Common myeloid progenitor, CD34-positive (primary cell): Measurements from ENCODE around the gene GATA6. TPM values are rescaled to one million over a fixed set of nuclear protein-coding genes. Genes with fewer than 3 reads are reported as not detected.

Source experiments
- CTCF ChIA-PET: fragments of 350-600 bp; sonication (Branson Sonifier 250); formaldehyde crosslinking; loops from one replicate; lab custom pipeline; 2021; ENCODE audit warnings: antibody characterized with exemption; lab: Charles Lee
- POLR2A ChIA-PET: fragments of 350-600 bp; sonication (Branson Sonifier 250); formaldehyde crosslinking; loops from one replicate; lab custom pipeline; 2021; ENCODE audit warnings: antibody characterized with exemption; lab: Charles Lee
- DNase-seq, 3 donors: peaks; one replicate each; pipeline versions ENCODE4 v3.0.0 to v3.0.0-alpha.2; 2013
- H3K27ac ChIP-seq, 2 experiments: 1 replicate in 1 of 2; 2 replicates in 1 of 2; pipeline ENCODE4 v1.7.0; 2013; ENCODE audit warnings: inconsistent platforms in 2 of 2, low read length in 2 of 2, mild to moderate bottlenecking in 2 of 2, low read depth in 1 of 2, moderate library complexity in 1 of 2; ENCODE audit not compliant: severe bottlenecking in 2 of 2, insufficient read depth in 1 of 2, poor library complexity in 1 of 2
- H3K27me3 ChIP-seq, 5 experiments: replicated peaks in 2 of 5; 1 replicate in 3 of 5; 2 replicates in 2 of 5; pipeline versions ENCODE4 v1.6.1 to v1.7.0; 2013; ENCODE audit warnings: low read length in 4 of 5, mild to moderate bottlenecking in 2 of 5, moderate library complexity in 2 of 5, inconsistent platforms in 1 of 5; ENCODE audit not compliant: insufficient read depth in 5 of 5, control insufficient read depth in 4 of 5
- H3K36me3 ChIP-seq, 4 experiments: 1 replicate in 2 of 4; 2 replicates in 2 of 4; pipeline versions ENCODE4 v1.6.1 to v1.7.0; 2013; ENCODE audit warnings: low read length in 3 of 4, control low read depth in 1 of 4, mild to moderate bottlenecking in 1 of 4; ENCODE audit not compliant: control insufficient read depth in 4 of 4, insufficient read depth in 4 of 4
- H3K4me1 ChIP-seq, 4 experiments: 1 replicate in 3 of 4; 2 replicates in 1 of 4; pipeline versions ENCODE4 v1.6.1 to v1.7.1; 2013; ENCODE audit warnings: low read length in 3 of 4, mild to moderate bottlenecking in 3 of 4, control low read depth in 1 of 4, inconsistent platforms in 1 of 4, moderate library complexity in 1 of 4; ENCODE audit not compliant: control insufficient read depth in 4 of 4, insufficient read depth in 4 of 4; ENCODE audit errors: control extremely low read depth in 1 of 4
- H3K4me3 ChIP-seq, 7 experiments: 1 replicate in 4 of 7; 2 replicates in 3 of 7; pipeline versions ENCODE4 v1.5.1 to v1.7.0; 2013; ENCODE audit warnings: mild to moderate bottlenecking in 7 of 7, low read length in 6 of 7, moderate library complexity in 6 of 7, inconsistent platforms in 2 of 7, low read depth in 2 of 7, control low read depth in 1 of 7; ENCODE audit not compliant: insufficient read depth in 4 of 7, control insufficient read depth in 1 of 7; ENCODE audit errors: extremely low read depth in 1 of 7
- H3K9me3 ChIP-seq, 5 experiments: 1 replicate in 4 of 5; 2 replicates in 1 of 5; pipeline versions ENCODE4 v1.6.1 to v1.7.1; 2013; ENCODE audit warnings: low read length in 4 of 5, mild to moderate bottlenecking in 2 of 5, inconsistent platforms in 1 of 5, low read depth in 1 of 5, moderate library complexity in 1 of 5; ENCODE audit not compliant: control insufficient read depth in 4 of 5, insufficient read depth in 2 of 5; ENCODE audit errors: control extremely low read depth in 1 of 5
- WGBS: methylation state at CpG from one replicate; pipeline ENCODE4 v1.1.5; 2013; ENCODE audit not compliant: insufficient coverage; 5-methylcytosine and 5-hydroxymethylcytosine counted together
- polyA plus RNA-seq: library from polyadenylated mRNA; unstranded; fragments of 120-200 nt; gene quantifications from one replicate; pipeline ENCODE4 v1.2.1, GENCODE V29; 2013

The GATA6 gene
- 0.01 TPM for polyA plus RNA-seq

DNA sequence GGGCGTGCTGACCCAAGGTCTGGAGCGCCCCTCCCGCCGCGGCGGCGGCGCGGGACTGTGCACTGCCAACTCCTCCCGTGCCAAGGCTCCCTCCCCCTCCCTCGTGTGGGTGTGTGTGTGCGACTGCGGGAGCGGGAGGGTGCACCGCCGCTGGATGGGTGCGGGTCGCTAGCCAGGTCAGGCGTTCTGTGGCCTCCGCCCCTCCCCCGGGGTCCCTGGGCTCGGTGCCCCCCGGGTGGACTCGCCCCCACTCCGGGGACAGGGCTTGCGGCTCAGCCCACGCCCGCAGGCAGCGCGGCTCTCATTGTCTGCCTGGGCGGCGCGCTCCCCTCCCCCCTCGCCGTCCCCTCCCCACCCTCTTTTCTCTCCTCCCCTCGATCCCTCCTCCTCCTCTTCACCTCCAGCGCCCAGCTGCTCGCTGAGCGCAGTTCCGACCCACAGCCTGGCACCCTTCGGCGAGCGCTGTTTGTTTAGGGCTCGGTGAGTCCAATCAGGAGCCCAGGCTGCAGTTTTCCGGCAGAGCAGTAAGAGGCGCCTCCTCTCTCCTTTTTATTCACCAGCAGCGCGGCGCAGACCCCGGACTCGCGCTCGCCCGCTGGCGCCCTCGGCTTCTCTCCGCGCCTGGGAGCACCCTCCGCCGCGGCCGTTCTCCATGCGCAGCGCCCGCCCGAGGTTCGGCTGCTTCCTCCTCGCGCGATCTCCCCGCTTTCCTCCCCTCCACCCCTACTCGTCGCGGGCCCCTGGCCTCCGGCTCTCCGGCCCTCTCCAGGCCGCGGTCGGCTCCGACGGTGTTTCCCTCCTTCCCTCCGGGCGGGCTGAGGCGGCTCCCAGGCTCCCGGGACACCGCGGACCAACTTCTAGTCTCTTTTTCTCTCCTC, at the start of gene GATA6:
Gene GATA6, plus strand, starts transcription at position 579 of the 878 bp plus-strand sequence. CDS start 1,556 bp downstream, outside the sequence.
- H3K9me3 ChIP-seq: peaks cover 0 to 4% (median 0%) of the 10 kb centered on the region in 5 experiments
- H3K4me3 ChIP-seq: peak within 1 kb of the TSS; percentile 37 to 83 (median 71)
- no peak within 1 kb of the TSS for H3K27ac ChIP-seq
- peaks cover 0 to 38% (median 27%) of the 10 kb centered on the region in 4 experiments for H3K4me1 ChIP-seq
- H3K36me3 ChIP-seq: no peaks in the 10 kb centered on the region
- peaks cover 9 to 99% (median 55%) of the 10 kb centered on the region in 5 experiments for H3K27me3 ChIP-seq
- ChIA-PET POLR2A (no interaction called here), CTCF (no interaction called here)
- WGBS: under 1% methylated on average over 53 of the region's 87 CpGs
- DNase-seq: peak; percentile 55 to 72 (median 60)

DNA sequence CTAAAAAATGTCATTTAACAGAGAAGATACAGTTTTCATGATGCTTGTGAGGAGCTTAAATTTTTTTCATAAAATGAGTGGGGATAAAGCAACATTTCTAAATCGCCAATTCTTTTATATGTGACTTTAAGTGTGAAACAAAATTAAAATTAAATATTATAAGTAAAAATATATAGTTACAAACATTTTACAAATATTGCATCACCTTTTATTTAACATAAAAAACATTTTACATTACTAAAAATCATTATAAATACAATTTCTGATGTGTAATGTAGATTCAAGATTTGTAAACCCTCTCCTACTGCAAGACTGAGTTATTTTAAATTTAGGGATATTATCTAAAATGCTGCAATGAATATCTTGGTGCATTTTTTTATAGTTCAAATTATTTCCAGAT, 44.4 kb upstream of the GATA6 start:
- ChIA-PET CTCF (no interaction called here), POLR2A (no interaction called here)
- no peak for DNase-seq
- H3K36me3 ChIP-seq: no peaks in the 10 kb centered on the region
- no peaks in the 10 kb centered on the region for H3K4me1 ChIP-seq
- WGBS: no CpG with 5 or more reads among the region's 1 CpG
- no peak overlapping the region for H3K27ac ChIP-seq
- H3K27me3 ChIP-seq: peaks cover 0 to 3% (median 2%) of the 10 kb centered on the region in 5 experiments
- peaks cover 0 to 3% (median 0%) of the 10 kb centered on the region in 5 experiments for H3K9me3 ChIP-seq
- no peak overlapping the region for H3K4me3 ChIP-seq

DNA sequence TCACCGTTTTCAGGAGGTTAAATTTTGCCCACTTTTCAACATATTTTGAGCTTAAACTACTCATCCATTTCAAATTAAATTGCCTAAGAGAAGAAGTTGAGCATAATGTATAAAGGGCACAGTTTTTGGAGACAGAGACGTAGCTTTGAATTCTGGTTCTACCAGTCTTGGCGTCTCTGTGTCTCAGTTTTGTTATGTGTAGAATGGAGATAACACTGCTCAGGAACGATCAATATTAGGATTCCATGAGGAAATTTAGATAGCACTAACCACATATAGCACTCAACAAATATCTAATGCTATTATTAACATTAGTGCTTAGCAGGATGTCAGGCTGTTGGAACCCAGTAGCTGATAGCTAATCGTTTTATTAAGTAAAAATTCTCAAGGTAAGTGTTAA, 40.4 kb upstream of the GATA6 start:
- ChIA-PET POLR2A (no interaction called here), CTCF (no interaction called here)
- Histone ChIP-seq H3K4me3 (no peak overlapping the region), H3K36me3 (no peaks in the 10 kb centered on the region), H3K4me1 (no peaks in the 10 kb centered on the region), H3K27me3 (peaks cover 0 to 3% (median 2%) of the 10 kb centered on the region in 5 experiments), H3K9me3 (no peaks in the 10 kb centered on the region), H3K27ac (no peak overlapping the region)
- DNase-seq: no peak
- 86% methylated on average over 1 of the region's 5 CpGs for WGBS

- ChIA-PET POLR2A (no interaction called here), CTCF (no interaction called here)
- peaks cover 0 to 3% (median 2%) of the 10 kb centered on the region in 5 experiments for H3K27me3 ChIP-seq
- H3K4me3 ChIP-seq: no peak overlapping the region
- WGBS: 90% methylated on average over 1 of the region's 1 CpG
- H3K27ac ChIP-seq: no peak overlapping the region
- H3K36me3 ChIP-seq: no peaks in the 10 kb centered on the region
- no peak for DNase-seq
- no peaks in the 10 kb centered on the region for H3K9me3 ChIP-seq
- H3K4me1 ChIP-seq: no peaks in the 10 kb centered on the region
Observed at GRCh38 chr18:22129778-22130177, 39.6 kb upstream of the GATA6 start.

- Histone ChIP-seq H3K27ac (no peak overlapping the region), H3K9me3 (no peaks in the 10 kb centered on the region), H3K36me3 (no peaks in the 10 kb centered on the region), H3K4me1 (no peaks in the 10 kb centered on the region), H3K27me3 (peaks cover 0 to 3% (median 0%) of the 10 kb centered on the region in 5 experiments), H3K4me3 (no peak overlapping the region)
- ChIA-PET POLR2A (no interaction called here), CTCF (no interaction called here)
- no peak for DNase-seq
- 100% methylated on average over 1 of the region's 2 CpGs for WGBS
Observed at GRCh38 chr18:22132258-22132657, 37.1 kb upstream of the GATA6 start.

GRCh38 chr18:22132763-22133162, 36.6 kb upstream of the GATA6 start:
- WGBS: 96% methylated on average over 2 of the region's 2 CpGs
- no peak for DNase-seq
- H3K27ac ChIP-seq: no peak overlapping the region
- ChIA-PET POLR2A (no interaction called here), CTCF (no interaction called here)
- no peaks in the 10 kb centered on the region for H3K4me1 ChIP-seq
- H3K9me3 ChIP-seq: no peaks in the 10 kb centered on the region
- H3K4me3 ChIP-seq: no peak overlapping the region
- peaks cover 0 to 3% (median 0%) of the 10 kb centered on the region in 5 experiments for H3K27me3 ChIP-seq
- H3K36me3 ChIP-seq: no peaks in the 10 kb centered on the region

DNA sequence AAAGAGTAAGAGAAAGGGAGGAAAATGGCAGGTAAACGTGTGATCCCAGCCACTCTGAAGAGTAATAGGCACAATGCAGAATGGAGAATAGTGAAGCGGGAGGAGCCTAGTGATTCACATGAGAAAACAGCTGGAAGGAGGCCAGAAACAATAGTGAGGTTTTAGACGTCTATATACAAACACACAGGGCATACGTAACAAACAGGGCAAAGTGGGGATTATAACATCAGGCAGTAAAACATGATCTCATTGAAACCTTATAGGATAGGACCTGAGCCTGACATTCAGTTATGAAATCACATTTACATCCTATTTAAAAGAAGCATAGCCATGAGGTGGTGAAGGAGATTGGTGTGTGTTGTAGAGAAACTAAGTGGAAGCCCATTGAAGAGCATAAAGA, 33.0 kb upstream of the GATA6 start:
- no peaks in the 10 kb centered on the region for H3K4me1 ChIP-seq
- H3K36me3 ChIP-seq: no peaks in the 10 kb centered on the region
- ChIA-PET POLR2A (no interaction called here), CTCF (no interaction called here)
- H3K4me3 ChIP-seq: no peak overlapping the region
- H3K27ac ChIP-seq: no peak overlapping the region
- H3K9me3 ChIP-seq: no peaks in the 10 kb centered on the region
- peaks cover 0 to 5% (median 0%) of the 10 kb centered on the region in 5 experiments for H3K27me3 ChIP-seq
- no peak for DNase-seq
- WGBS: 86% methylated on average over 3 of the region's 4 CpGs
